H1 (cell line): ENCODE data around the gene BCKDHB. TPM values are rescaled to one million over a fixed set of nuclear protein-coding genes. Genes with fewer than 3 reads are reported as not detected.

Experiments
- CTCF ChIA-PET: fragments of 300-600 bp; sonication (Branson Sonifier 250); formaldehyde crosslinking; loops from one replicate; lab custom pipeline; 2021; ENCODE audit not compliant: partially characterized antibody; lab: Charles Lee
- POLR2A ChIA-PET: fragments of 300-600 bp; sonication (Branson Sonifier 250); formaldehyde crosslinking; loops from one replicate; lab custom pipeline; 2021; ENCODE audit warnings: inconsistent platforms; ENCODE audit not compliant: partially characterized antibody; lab: Charles Lee
- DNase-seq, 2 experiments: peaks; one replicate each; pipeline versions ENCODE4 v3.0.0 to v3.0.0-alpha.2; 2010 to 2022; ENCODE audit warnings: low spot score in 2 of 2, low read depth in 1 of 2, mixed read lengths in 1 of 2
- FAIRE-seq: peaks from 2 replicates; lab custom pipeline; 2011; peaks lifted over from hg19 to GRCh38; lab: Jason Lieb, UNC
- H2AFZ ChIP-seq: 2 replicates; pipeline ENCODE4 v1.8.1; 2012; ENCODE audit warnings: low read length, inconsistent platforms
- H2AK5ac ChIP-seq: 2 replicates; pipeline ENCODE4 v1.6.1; 2013; ENCODE audit warnings: low read depth, low read length
- H2BK120ac ChIP-seq: replicated peaks from 2 replicates; pipeline ENCODE3; 2013; ENCODE audit warnings: low read depth, low read length, inconsistent platforms
- H2BK12ac ChIP-seq: 2 replicates; pipeline ENCODE4 v1.6.1; 2013; ENCODE audit warnings: low read depth, low read length
- H2BK15ac ChIP-seq: 2 replicates; pipeline ENCODE4 v1.6.1; 2013; ENCODE audit warnings: low read length
- H2BK20ac ChIP-seq: 2 replicates; pipeline ENCODE4 v1.6.1; 2013; ENCODE audit warnings: low read length
- H2BK5ac ChIP-seq: 2 replicates; pipeline ENCODE4 v1.6.1; 2013; ENCODE audit warnings: low read depth, low read length
- H3K14ac ChIP-seq: 2 replicates; pipeline ENCODE4 v1.6.1; 2013; ENCODE audit warnings: inconsistent platforms; ENCODE audit not compliant: insufficient read length
- H3K18ac ChIP-seq: 2 replicates; pipeline ENCODE4 v1.6.1; 2013; ENCODE audit warnings: low read length; ENCODE audit errors: extremely low read depth
- H3K23ac ChIP-seq: 2 replicates; pipeline ENCODE4 v1.6.1; 2013; ENCODE audit warnings: inconsistent platforms; ENCODE audit not compliant: insufficient read length
- H3K23me2 ChIP-seq: 2 replicates; pipeline ENCODE4 v1.6.1; 2013; ENCODE audit warnings: low read depth, low read length
- H3K27ac ChIP-seq: 2 replicates; pipeline ENCODE4 v1.6.1; 2011; ENCODE audit warnings: low read depth, low read length, inconsistent platforms
- H3K27me3 ChIP-seq, 4 experiments: replicated peaks in 1 of 4; 1 replicate in 1 of 4; 2 replicates in 3 of 4; pipeline versions ENCODE4 v1.6.1 to v1.8.1; 2011 to 2013; ENCODE audit warnings: low read length in 3 of 4, mild to moderate bottlenecking in 3 of 4, inconsistent platforms in 2 of 4, mixed read lengths in 2 of 4, moderate library complexity in 1 of 4; ENCODE audit not compliant: control insufficient read depth in 3 of 4, insufficient read depth in 3 of 4; ENCODE audit errors: extremely low read depth in 1 of 4
- H3K36me3 ChIP-seq, 4 experiments: 2 replicates each; pipeline versions ENCODE4 v1.6.1 to v1.8.1; 2011 to 2013; ENCODE audit warnings: mild to moderate bottlenecking in 4 of 4, low read length in 3 of 4, moderate library complexity in 2 of 4, control low read depth in 1 of 4, inconsistent platforms in 1 of 4; ENCODE audit not compliant: insufficient read depth in 4 of 4, control insufficient read depth in 2 of 4
- H3K4ac ChIP-seq: replicated peaks from 2 replicates; pipeline ENCODE3; 2013; ENCODE audit warnings: low read length, low read depth, mixed read lengths, inconsistent platforms; ENCODE audit not compliant: insufficient read length
- H3K4me1 ChIP-seq, 4 experiments: replicated peaks in 1 of 4; 1 replicate in 1 of 4; 2 replicates in 3 of 4; pipeline versions ENCODE4 v1.6.1 to v1.8.1; 2011 to 2013; ENCODE audit warnings: low read length in 3 of 4, inconsistent platforms in 2 of 4, mixed read lengths in 1 of 4; ENCODE audit not compliant: insufficient read depth in 4 of 4, control insufficient read depth in 3 of 4
- H3K4me2 ChIP-seq, 2 experiments: 2 replicates each; pipeline versions ENCODE4 v1.6.1 to v1.8.1; 2011 to 2013; ENCODE audit warnings: low read depth in 2 of 2, low read length in 2 of 2, control low read depth in 1 of 2, inconsistent platforms in 1 of 2, mild to moderate bottlenecking in 1 of 2; ENCODE audit not compliant: insufficient read depth in 1 of 2
- H3K4me3 ChIP-seq, 4 experiments: fragments of 200-600, 300-600 bp in 1 of 4; sonication (generic), shearing (Covaris generic), sonication (Bioruptor Twin) in 1 of 4; 2 replicates each; pipeline versions ENCODE4 v1.5.1 to v1.8.1; 2011 to 2016; ENCODE audit warnings: low read length in 4 of 4, low read depth in 3 of 4, control low read depth in 2 of 4, inconsistent platforms in 2 of 4, mild to moderate bottlenecking in 2 of 4, mixed read lengths in 1 of 4, moderate library complexity in 1 of 4; ENCODE audit not compliant: insufficient read depth in 2 of 4; ENCODE audit errors: extremely low read depth in 1 of 4
- H3K56ac ChIP-seq: replicated peaks from 2 replicates; pipeline ENCODE3; 2013; ENCODE audit warnings: low read depth, mild to moderate bottlenecking, mixed read lengths, low read length, inconsistent platforms; ENCODE audit not compliant: insufficient read length
- H3K79me1 ChIP-seq: 2 replicates; pipeline ENCODE4 v1.6.1; 2013; ENCODE audit warnings: low read depth, low read length, control low read depth
- H3K79me2 ChIP-seq, 2 experiments: 2 replicates each; pipeline versions ENCODE4 v1.6.1 to v1.8.1; 2012 to 2013; ENCODE audit warnings: low read length in 2 of 2, mild to moderate bottlenecking in 2 of 2, inconsistent platforms in 1 of 2; ENCODE audit not compliant: insufficient read depth in 2 of 2, control insufficient read depth in 1 of 2
- H3K9ac ChIP-seq, 4 experiments: replicated peaks in 1 of 4; 1 replicate in 1 of 4; 2 replicates in 3 of 4; pipeline versions ENCODE4 v1.6.1 to v1.8.1; 2011 to 2013; ENCODE audit warnings: low read depth in 3 of 4, low read length in 3 of 4, control low read depth in 2 of 4, mild to moderate bottlenecking in 2 of 4, moderate library complexity in 2 of 4, inconsistent platforms in 1 of 4; ENCODE audit errors: extremely low read depth in 1 of 4
- H3K9me3 ChIP-seq, 2 experiments: 2 replicates each; pipeline versions ENCODE4 v1.6.1 to v1.8.1; 2012 to 2013; ENCODE audit warnings: mild to moderate bottlenecking in 2 of 2, moderate library complexity in 2 of 2, control low read depth in 1 of 2, inconsistent platforms in 1 of 2, low read depth in 1 of 2, low read length in 1 of 2, mixed read lengths in 1 of 2; ENCODE audit not compliant: insufficient read depth in 2 of 2
- H4K20me1 ChIP-seq, 2 experiments: replicated peaks in 1 of 2; 2 replicates each; pipeline versions ENCODE3 to v1.8.1; 2011 to 2013; ENCODE audit warnings: inconsistent platforms in 2 of 2, low read length in 2 of 2, mild to moderate bottlenecking in 1 of 2; ENCODE audit not compliant: insufficient read depth in 2 of 2, control insufficient read depth in 1 of 2
- H4K5ac ChIP-seq: 2 replicates; pipeline ENCODE4 v1.6.1; 2013; ENCODE audit warnings: low read length, low read depth, mixed read lengths, inconsistent platforms; ENCODE audit not compliant: insufficient read length
- H4K8ac ChIP-seq: 2 replicates; pipeline ENCODE4 v1.8.0; 2013; ENCODE audit warnings: mild to moderate bottlenecking, moderate library complexity, low read length, inconsistent platforms; ENCODE audit not compliant: insufficient read depth; ENCODE audit errors: extremely low read depth
- H4K91ac ChIP-seq: replicated peaks from 2 replicates; pipeline ENCODE3; 2013; ENCODE audit warnings: low read length, mixed read lengths, inconsistent platforms; ENCODE audit not compliant: insufficient read length
- EP300 ChIP-seq, 2 experiments: IDR thresholded peaks; 1 replicate in 1 of 2; 2 replicates in 1 of 2; pipeline ENCODE4 v1.6.1; 2011 to 2012; ENCODE audit warnings: low read depth in 2 of 2, low read length in 2 of 2, mild to moderate bottlenecking in 2 of 2, borderline replicate concordance in 1 of 2, inconsistent platforms in 1 of 2, moderate library complexity in 1 of 2
- FOSL1 ChIP-seq: IDR thresholded peaks from 2 replicates; pipeline ENCODE4 v1.6.1; 2011; ENCODE audit warnings: mild to moderate bottlenecking, low read depth, low read length, moderate library complexity; ENCODE audit not compliant: insufficient read depth
- GABPA ChIP-seq: IDR thresholded peaks from 2 replicates; pipeline ENCODE4 v1.6.1; 2011; ENCODE audit warnings: mild to moderate bottlenecking, low read length, moderate library complexity, borderline replicate concordance; ENCODE audit not compliant: insufficient read depth
- HDAC2 ChIP-seq, 2 experiments: fragments of 300-600 bp in 1 of 2; sonication (generic) in 1 of 2; IDR thresholded peaks; 2 replicates each; pipeline ENCODE4 v1.6.1; 2011 to 2012; ENCODE audit warnings: low read depth in 2 of 2, low read length in 2 of 2, mild to moderate bottlenecking in 2 of 2, moderate library complexity in 2 of 2, borderline replicate concordance in 1 of 2, inconsistent platforms in 1 of 2
- SAP30 ChIP-seq: fragments of 300-600 bp; sonication (generic); IDR thresholded peaks from 2 replicates; pipeline ENCODE4 v1.7.1; 2012; ENCODE audit warnings: low read length, moderate library complexity, mild to moderate bottlenecking, inconsistent platforms; ENCODE audit not compliant: insufficient read depth, insufficient replicate concordance
- SP2 ChIP-seq: IDR thresholded peaks from 2 replicates; pipeline ENCODE4 v1.6.1; 2012; ENCODE audit warnings: mild to moderate bottlenecking, low read length, inconsistent platforms
- SRF ChIP-seq: IDR thresholded peaks from 2 replicates; pipeline ENCODE4 v1.6.1; 2011; ENCODE audit warnings: mild to moderate bottlenecking, low read depth, low read length, moderate library complexity
- whole genome bisulfite sequencing, 2 experiments: shearing (Covaris generic) in 1 of 2; methylation state at CpG; one replicate each; pipeline versions ENCODE4 v1.1.6 to v1.1.7; 2013 to 2015; ENCODE audit warnings: low lambda C conversion rate in 2 of 2, mixed read lengths in 2 of 2, inconsistent platforms in 1 of 2, low coverage in 1 of 2, missing lambda C conversion rate in 1 of 2; ENCODE audit not compliant: insufficient replicate concordance in 2 of 2, insufficient coverage in 1 of 2, insufficient read length in 1 of 2; ENCODE audit errors: extremely low coverage in 1 of 2, missing lambda C conversion rate in 1 of 2; 5-methylcytosine and 5-hydroxymethylcytosine counted together
- polyA plus RNA-seq, 7 experiments: library from polyadenylated mRNA; depleted of rRNA in 3 of 7; stranded (reverse) in 5 of 7; unstranded in 2 of 7; fragments of >200 nt in 5 of 7; fragments of 200-250 nt in 2 of 7; gene quantifications; 1 replicate in 5 of 7; 2 replicates in 1 of 7; 4 replicates in 1 of 7; pipeline versions ENCODE4 v1.2.1 to v1.2.3, GENCODE V29; 2011 to 2013; ENCODE audit warnings: missing spikeins in 2 of 7, mixed read lengths in 2 of 7
- total RNA-seq: library from RNA; stranded (reverse); fragmentation: NEBNext Ultra II Directional; extraction: Animal tissue kit (Norgen Biotek cat#: 25700); gene quantifications from 2 replicates; pipeline ENCODE4 v1.2.1, GENCODE V29; 2021

BCKDHB gene
- total and polyA plus RNA-seq, 2 of the 8 experiments (the other 6 are each of a cell fraction or from before 2014, with no cell fraction given): 22.1 to 30.8 TPM

DNA sequence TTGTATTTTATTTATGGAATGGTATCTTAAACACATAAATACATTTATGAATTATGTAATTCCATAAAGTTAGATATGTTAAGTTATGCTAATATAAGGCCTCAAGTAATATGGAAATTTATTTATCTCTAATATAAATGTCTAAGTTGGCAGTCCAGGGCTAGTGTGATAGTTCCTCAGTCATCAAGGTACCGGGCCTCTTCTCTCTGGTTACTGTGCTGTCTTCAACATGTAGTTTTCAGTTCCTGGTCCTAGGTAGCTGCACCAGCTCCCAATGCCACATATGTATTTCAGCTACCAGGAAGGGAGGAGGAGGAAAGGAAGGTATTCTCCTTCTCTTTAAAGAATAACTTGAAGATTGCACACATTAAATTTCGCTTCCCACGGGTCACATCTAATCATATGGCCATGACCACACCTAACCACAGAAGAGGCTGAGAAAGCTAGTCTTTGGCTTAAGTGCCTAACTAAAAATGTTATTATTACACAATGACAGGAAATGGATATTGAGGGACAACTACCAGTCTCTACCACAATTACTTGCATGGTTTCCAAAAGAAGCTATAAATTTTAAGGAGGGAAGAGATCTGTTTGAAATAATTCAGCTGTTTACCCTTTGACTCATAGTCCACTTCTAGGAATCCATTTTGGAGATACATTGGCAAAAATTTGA, 68.6 kb downstream of the BCKDHB start:
- no peak overlapping the region for H3K4me3 ChIP-seq
- H3K27ac ChIP-seq: no peak overlapping the region
- H2BK12ac ChIP-seq: no peak overlapping the region
- no peak for TF ChIP-seq HDAC2 (IDR thresholded peaks at IDR 0.05; ENCODE audit: borderline replicate concordance in 1 of 2, low read depth in 2 of 2, low read length in 2 of 2)
- no peak for TF ChIP-seq GABPA
- no peak for TF ChIP-seq SRF
- no peak for TF ChIP-seq SAP30
- no peak for TF ChIP-seq SP2
- no peak for TF ChIP-seq EP300 (IDR thresholded peaks at IDR 0.05; ENCODE audit: borderline replicate concordance in 1 of 2, low read depth in 2 of 2, low read length in 2 of 2)
- no peak for TF ChIP-seq FOSL1
- no peak overlapping the region for H3K18ac ChIP-seq
- FAIRE-seq (no peak), DNase-seq (no peak)
- no peak overlapping the region for H3K9ac ChIP-seq
- H3K4me2 ChIP-seq: no peak overlapping the region
- H2AK5ac ChIP-seq: no peak overlapping the region
- H3K4me1 ChIP-seq: no peaks in the 10 kb centered on the region
- no peaks in the 10 kb centered on the region for H3K27me3 ChIP-seq
- H3K56ac ChIP-seq: no peak overlapping the region
- no peak overlapping the region for H4K8ac ChIP-seq
- H2BK120ac ChIP-seq: no peak overlapping the region
- H4K20me1 ChIP-seq: peaks cover 0 to 2% of the 10 kb centered on the region in 2 experiments
- no peak overlapping the region for H3K23ac ChIP-seq
- H3K36me3 ChIP-seq: 0 out of 8 replicates have a peak, but pooled peaks cover 0 to under 1% (median 0%) of the 10 kb centered on the region in 4 experiments
- no peaks in the 10 kb centered on the region for H3K79me2 ChIP-seq
- H3K4ac ChIP-seq: no peak overlapping the region
- H3K79me1 ChIP-seq: no peaks in the 10 kb centered on the region
- H3K9me3 ChIP-seq: no peaks in the 10 kb centered on the region
- H4K91ac ChIP-seq: no peak overlapping the region
- no peak overlapping the region for H2BK20ac ChIP-seq
- CTCF ChIA-PET: interaction anchor here (0.6 kb wide), 1 partner anchor 51 kb away, joined by 3 read pairs; no protein-coding TSS in a partner anchor
- POLR2A ChIA-PET: no interaction called here
- no peak overlapping the region for H2AFZ ChIP-seq
- 95% methylated on average over 3 of the region's 3 CpGs; no CpG with 5 or more reads in 1 of the 2 experiments for WGBS, 2 experiments
- H2BK5ac ChIP-seq: no peak overlapping the region
- no peak overlapping the region for H3K14ac ChIP-seq
- H3K23me2 ChIP-seq: no peaks in the 10 kb centered on the region
- H2BK15ac ChIP-seq: no peak overlapping the region
- no peak overlapping the region for H4K5ac ChIP-seq
